Measurements from ENCODE around the gene GPR25. TPM values are rescaled to one million over a fixed set of nuclear protein-coding genes. Genes with fewer than 3 reads are reported as not detected.

GPR25 gene
- not detected in 2 replicates for total RNA-seq (2014; rRNA removed; shearing (Covaris generic))

GRCh38 chr1:200872446-200873115 is at the start of gene GPR25:
Gene GPR25 (plus strand): TSS chr1:200872981. CDS start chr1:200873038, 57 bp downstream.
- no peak for DNase-seq (ENCODE audit: low spot score)

GRCh38 chr1:200831091-200831490 is 41.7 kb upstream of the GPR25 start:
- DNase-seq (ENCODE audit: low spot score): no peak

DNA sequence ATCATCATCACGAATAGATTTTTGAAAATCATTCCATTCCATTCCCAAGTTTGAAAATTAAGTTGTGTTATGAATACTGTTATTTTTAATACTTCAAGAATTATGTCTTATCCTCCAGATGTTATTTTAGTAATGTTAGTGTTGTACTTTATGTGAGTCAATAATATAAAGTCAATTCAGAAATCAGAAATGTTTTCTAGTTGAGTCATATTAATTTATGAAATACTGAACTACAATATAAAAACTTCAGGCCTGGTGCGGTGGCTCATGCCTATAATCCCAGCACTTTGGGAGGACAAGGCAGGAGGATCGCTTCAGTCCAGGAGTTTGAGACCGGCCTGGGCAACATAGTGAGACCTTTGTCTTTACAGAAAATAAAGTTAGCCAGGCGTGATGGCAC is 38.4 kb upstream of the GPR25 start:
- DNase-seq (ENCODE audit: low spot score): no peak

GRCh38 chr1:200836213-200836612 is 36.6 kb upstream of the GPR25 start:
- no peak for DNase-seq (ENCODE audit: low spot score)

GRCh38 chr1:200837931-200838571 is 34.7 kb upstream of the GPR25 start:
- DNase-seq (ENCODE audit: low spot score): peak; percentile 38

GRCh38 chr1:200838676-200839445 is 33.9 kb upstream of the GPR25 start:
- DNase-seq (ENCODE audit: low spot score): no peak

- no peak for DNase-seq (ENCODE audit: low spot score)
Observed at GRCh38 chr1:200845360-200845759, 27.4 kb upstream of the GPR25 start.

- no peak for DNase-seq (ENCODE audit: low spot score)
Observed at GRCh38 chr1:200846398-200846797, 26.4 kb upstream of the GPR25 start.

DNA sequence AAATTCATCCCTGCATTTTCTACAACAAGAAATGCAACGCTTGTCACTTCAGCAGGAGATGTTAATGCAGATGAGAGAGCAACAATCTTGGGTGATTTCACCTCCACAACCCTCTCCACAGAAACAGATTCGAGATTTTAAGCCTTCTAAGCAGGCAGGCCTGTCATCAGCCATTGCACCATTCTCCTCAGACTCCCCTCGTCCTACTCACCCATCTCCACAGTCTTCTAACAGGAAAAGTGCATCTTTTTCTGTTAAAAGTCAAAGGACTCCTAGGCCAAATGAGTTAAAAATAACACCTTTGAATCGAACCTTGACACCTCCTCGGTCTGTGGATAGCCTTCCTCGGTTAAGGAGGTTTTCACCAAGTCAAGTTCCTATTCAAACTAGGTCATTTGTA is 23.4 kb upstream of the GPR25 start:
- DNase-seq (ENCODE audit: low spot score): no peak

GRCh38 chr1:200850554-200850953 is 22.2 kb upstream of the GPR25 start:
- peak; percentile 55 for DNase-seq (ENCODE audit: low spot score)

- DNase-seq (ENCODE audit: low spot score): no peak
Observed at GRCh38 chr1:200856716-200857357, 15.9 kb upstream of the GPR25 start.

DNA sequence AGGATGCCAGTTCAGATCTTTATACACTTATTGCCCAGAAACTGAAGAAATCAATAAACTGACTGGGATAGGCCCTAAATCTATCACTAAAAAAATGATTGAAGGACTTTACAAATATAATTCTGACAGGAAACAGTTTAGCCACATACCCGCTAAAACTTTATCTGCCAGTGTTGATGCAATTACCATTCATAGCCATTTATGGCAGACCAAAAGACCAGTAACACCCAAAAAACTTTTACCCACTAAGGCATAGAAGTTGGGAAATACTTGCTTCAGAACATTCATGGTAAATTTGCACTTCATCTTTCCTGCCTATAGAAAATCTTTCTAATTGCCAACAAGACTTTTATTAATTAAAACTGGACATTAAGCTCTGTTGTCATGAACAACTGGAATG is 15.0 kb upstream of the GPR25 start:
- DNase-seq (ENCODE audit: low spot score): no peak

- DNase-seq (ENCODE audit: low spot score): no peak
Observed at GRCh38 chr1:200861937-200862647, 10.7 kb upstream of the GPR25 start.

GRCh38 chr1:200862713-200863415 is 9.9 kb upstream of the GPR25 start:
- DNase-seq (ENCODE audit: low spot score): no peak

DNA sequence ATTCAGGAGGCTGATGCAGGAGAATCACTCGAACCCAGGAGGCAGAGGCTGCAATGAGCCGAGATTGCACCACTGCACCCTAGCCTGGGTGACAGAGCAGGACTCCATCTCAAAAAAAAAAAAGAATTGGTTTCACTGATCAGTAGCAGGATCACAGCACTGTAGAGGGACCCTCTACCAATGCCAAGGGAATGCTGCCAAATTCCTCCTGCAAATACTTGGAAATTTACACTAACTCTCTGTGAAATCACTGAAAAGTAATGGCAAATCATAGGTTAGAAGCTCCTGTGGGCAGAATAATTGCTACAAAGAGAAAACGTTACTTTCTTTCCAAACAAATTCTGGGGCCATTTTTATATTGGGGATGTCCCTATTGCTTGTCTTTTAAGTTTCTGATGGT is 6.7 kb upstream of the GPR25 start:
- DNase-seq (ENCODE audit: low spot score): no peak

GRCh38 chr1:200866521-200866920 is 6.3 kb upstream of the GPR25 start:
- DNase-seq (ENCODE audit: low spot score): no peak

GRCh38 chr1:200867018-200867811 is 5.6 kb upstream of the GPR25 start:
- DNase-seq (ENCODE audit: low spot score): no peak

- no peak for DNase-seq (ENCODE audit: low spot score)
Observed at GRCh38 chr1:200869376-200869752, 3.4 kb upstream of the GPR25 start.

GRCh38 chr1:200869753-200870391 is 2.9 kb upstream of the GPR25 start:
- DNase-seq (ENCODE audit: low spot score): no peak

Data from HT-29 (cell line).